B cell (primary cell): ENCODE results near the gene ZNF771. TPM values are rescaled to one million over a fixed set of nuclear protein-coding genes. Genes with fewer than 3 reads are reported as not detected.

Experiments
- ATAC-seq: fragments of 200-7000 bp; cut with Tn5 transposase; one replicate; pipeline ENCODE4 v1.10.0; 2021; ENCODE audit warnings: low read depth, mild to moderate bottlenecking, moderate number of reproducible peaks, moderate library complexity
- CTCF ChIA-PET: fragments of 350-600 bp; sonication (Branson Sonifier 250); formaldehyde crosslinking; loops from one replicate; lab custom pipeline; 2021; ENCODE audit warnings: antibody characterized with exemption, inconsistent platforms; lab: Charles Lee
- POLR2A ChIA-PET: fragments of 350-600 bp; sonication (Branson Sonifier 250); formaldehyde crosslinking; loops from one replicate; lab custom pipeline; 2021; ENCODE audit warnings: antibody characterized with exemption; lab: Charles Lee
- DNase-seq: peaks from one replicate; pipeline ENCODE4 v3.0.0; 2013
- H2AFZ ChIP-seq: 2 replicates; pipeline ENCODE4 v1.6.1; 2012; ENCODE audit warnings: mild to moderate bottlenecking, low read depth, low read length; ENCODE audit not compliant: insufficient read depth, poor library complexity, severe bottlenecking
- H3K27ac ChIP-seq, 2 donors: 1 replicate in 1 of 2; 2 replicates in 1 of 2; pipeline ENCODE4 v1.5.1; 2012 to 2013; ENCODE audit warnings: low read length in 2 of 2, mild to moderate bottlenecking in 2 of 2, moderate library complexity in 1 of 2
- H3K27me3 ChIP-seq, 4 experiments: fragments of 200-600 bp in 1 of 4; sonication (generic) in 1 of 4; replicated peaks in 1 of 4; 1 replicate in 2 of 4; 2 replicates in 2 of 4; pipeline versions ENCODE4 v1.6.1 to v1.7.0; 2013 to 2016; ENCODE audit warnings: low read length in 3 of 4, mild to moderate bottlenecking in 2 of 4, mixed read lengths in 1 of 4, moderate library complexity in 1 of 4; ENCODE audit not compliant: insufficient read depth in 4 of 4, control insufficient read depth in 3 of 4; ENCODE audit errors: control extremely low read depth in 1 of 4
- H3K36me3 ChIP-seq, 2 experiments: replicated peaks in 1 of 2; 1 replicate in 1 of 2; 2 replicates in 1 of 2; pipeline versions ENCODE4 v1.6.1 to v1.7.1; 2013; ENCODE audit warnings: low read length in 1 of 2; ENCODE audit not compliant: insufficient read depth in 2 of 2, control insufficient read depth in 1 of 2; ENCODE audit errors: control extremely low read depth in 1 of 2, extremely low read depth in 1 of 2
- H3K4me1 ChIP-seq, 2 donors: fragments of 200-600 bp in 1 of 2; sonication (generic) in 1 of 2; 1 replicate in 1 of 2; 2 replicates in 1 of 2; pipeline versions ENCODE4 v1.5.1 to v1.6.1; 2013 to 2017; ENCODE audit warnings: low read length in 2 of 2; ENCODE audit not compliant: control insufficient read depth in 2 of 2, insufficient read depth in 2 of 2
- H3K4me2 ChIP-seq: replicated peaks from 2 replicates; pipeline ENCODE3; 2012; ENCODE audit warnings: mild to moderate bottlenecking, low read depth, low read length; ENCODE audit not compliant: poor library complexity, severe bottlenecking
- H3K4me3 ChIP-seq, 5 experiments: fragments of 200-600 bp in 1 of 5; sonication (generic) in 1 of 5; 1 replicate in 3 of 5; 2 replicates in 2 of 5; pipeline versions ENCODE4 v1.5.1 to v1.7.0; 2011 to 2016; ENCODE audit warnings: low read length in 4 of 5, mild to moderate bottlenecking in 4 of 5, low read depth in 2 of 5, control low read depth in 1 of 5, moderate library complexity in 1 of 5; ENCODE audit not compliant: insufficient read depth in 1 of 5; ENCODE audit errors: control extremely low read depth in 1 of 5, extremely low read depth in 1 of 5
- H3K79me2 ChIP-seq: fragments of 200-600 bp; sonication (generic); one replicate; pipeline ENCODE4 v1.6.0; 2016; ENCODE audit warnings: low read length; ENCODE audit not compliant: control insufficient read depth, insufficient read depth
- H3K9ac ChIP-seq: fragments of 200-600 bp; sonication (generic); 2 replicates; pipeline ENCODE4 v1.6.1; 2017; ENCODE audit warnings: mild to moderate bottlenecking, low read length, moderate library complexity
- H3K9me3 ChIP-seq, 3 donors: one replicate each; pipeline versions ENCODE4 v1.6.1 to v1.7.1; 2013; ENCODE audit warnings: low read length in 2 of 3; ENCODE audit not compliant: control insufficient read depth in 2 of 3, insufficient read depth in 1 of 3; ENCODE audit errors: control extremely low read depth in 1 of 3
- H4K20me1 ChIP-seq: 2 replicates; pipeline ENCODE4 v1.6.0; 2012; ENCODE audit warnings: mild to moderate bottlenecking, low read length; ENCODE audit not compliant: insufficient read depth, control insufficient read depth, poor library complexity, severe bottlenecking
- H3K27ac Mint-ChIP-seq: one replicate; pipeline ENCODE4 v1.8.0; 2021; ENCODE audit warnings: mixed read lengths
- H3K27me3 Mint-ChIP-seq: one replicate; pipeline ENCODE4 v1.8.0; 2021; ENCODE audit warnings: mixed read lengths
- H3K4me1 Mint-ChIP-seq: one replicate; pipeline ENCODE4 v1.8.0; 2021; ENCODE audit warnings: mixed read lengths
- H3K4me3 Mint-ChIP-seq: one replicate; pipeline ENCODE4 v1.8.0; 2021; ENCODE audit warnings: mixed read lengths
- H3K9me3 Mint-ChIP-seq: one replicate; pipeline ENCODE4 v1.8.0; 2022; ENCODE audit warnings: mixed read lengths; ENCODE audit not compliant: insufficient read depth
- EZH2 ChIP-seq: IDR thresholded peaks from 2 replicates; pipeline ENCODE4 v1.6.1; 2012; ENCODE audit warnings: borderline replicate concordance, low read depth, mild to moderate bottlenecking, moderate library complexity, low read length; ENCODE audit not compliant: insufficient read depth, poor library complexity, severe bottlenecking
- WGBS: methylation state at CpG from one replicate; pipeline ENCODE4 v1.1.5; 2013; ENCODE audit warnings: missing lambda C conversion rate; ENCODE audit not compliant: insufficient coverage; 5-methylcytosine and 5-hydroxymethylcytosine counted together
- intact Hi-C: fragments of 100-400 bp; cut with micrococcal nuclease; formaldehyde crosslinking; loops from one replicate; pipeline ENCODE4 v1.10.0; 2022
- polyA plus RNA-seq: library from polyadenylated mRNA; depleted of rRNA; stranded (reverse); fragments of >200 nt; gene quantifications from 2 replicates; pipeline ENCODE4 v1.2.3, GENCODE V29; 2012
- total RNA-seq, 2 donors: library from RNA; stranded (reverse); fragments of 120-200 nt in 1 of 2; gene quantifications; 1 replicate in 1 of 2; 2 replicates in 1 of 2; pipeline versions ENCODE4 v1.2.3 to v1.2.4, GENCODE V29; 2013 to 2022
- TF ChIP-seq, protein P1 (sequence below): fragments of 200-600 bp; IDR thresholded peaks from one replicate; pipeline ENCODE4 v1.8.0; 2022; ENCODE audit warnings: antibody characterized with exemption, mild to moderate bottlenecking

ZNF771 gene
- total and polyA plus RNA-seq, 2 donors (not counting 1 experiment from before 2014, with no cell fraction given) = 4.1 to 6.6 TPM

DNA sequence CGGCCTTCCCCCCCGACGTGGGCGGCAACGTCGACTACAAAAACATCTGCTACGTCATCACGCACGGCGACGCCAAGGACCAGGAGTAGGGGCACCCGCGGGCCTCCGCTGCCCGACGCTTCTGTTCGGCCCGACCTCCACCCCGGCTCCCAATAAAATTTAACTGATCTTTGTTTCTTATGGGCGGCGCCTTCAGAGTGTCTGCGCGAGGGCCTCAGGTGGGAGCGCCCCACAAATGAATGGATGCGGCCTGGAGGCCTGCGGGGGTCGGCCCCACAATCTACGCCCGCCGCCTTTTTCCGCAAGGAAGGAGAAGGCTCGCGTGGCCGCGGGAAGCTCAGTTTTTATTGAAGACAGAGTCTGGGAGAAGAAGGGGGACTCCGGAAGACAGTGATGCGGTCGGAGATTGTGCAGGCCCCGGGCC is 29.6 kb upstream of the ZNF771 start:
- peak overlapping the region; percentile 100 for H3K27ac Mint-ChIP-seq
- TF ChIP-seq, protein P1, sequence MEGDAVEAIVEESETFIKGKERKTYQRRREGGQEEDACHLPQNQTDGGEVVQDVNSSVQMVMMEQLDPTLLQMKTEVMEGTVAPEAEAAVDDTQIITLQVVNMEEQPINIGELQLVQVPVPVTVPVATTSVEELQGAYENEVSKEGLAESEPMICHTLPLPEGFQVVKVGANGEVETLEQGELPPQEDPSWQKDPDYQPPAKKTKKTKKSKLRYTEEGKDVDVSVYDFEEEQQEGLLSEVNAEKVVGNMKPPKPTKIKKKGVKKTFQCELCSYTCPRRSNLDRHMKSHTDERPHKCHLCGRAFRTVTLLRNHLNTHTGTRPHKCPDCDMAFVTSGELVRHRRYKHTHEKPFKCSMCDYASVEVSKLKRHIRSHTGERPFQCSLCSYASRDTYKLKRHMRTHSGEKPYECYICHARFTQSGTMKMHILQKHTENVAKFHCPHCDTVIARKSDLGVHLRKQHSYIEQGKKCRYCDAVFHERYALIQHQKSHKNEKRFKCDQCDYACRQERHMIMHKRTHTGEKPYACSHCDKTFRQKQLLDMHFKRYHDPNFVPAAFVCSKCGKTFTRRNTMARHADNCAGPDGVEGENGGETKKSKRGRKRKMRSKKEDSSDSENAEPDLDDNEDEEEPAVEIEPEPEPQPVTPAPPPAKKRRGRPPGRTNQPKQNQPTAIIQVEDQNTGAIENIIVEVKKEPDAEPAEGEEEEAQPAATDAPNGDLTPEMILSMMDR = no peak
- no peak for TF ChIP-seq EZH2

More for the DNA sequence above, 29.6 kb upstream of the ZNF771 start:
- Histone ChIP-seq H3K9me3 (peaks cover 0 to 2% (median 0%) of the 10 kb centered on the region in 3 donors), H3K27me3 (no peaks in the 10 kb centered on the region), H3K4me3 (peak overlapping the region; percentile 6 to 87 (median 68)), H3K79me2 (peaks cover 42% of the 10 kb centered on the region), H2AFZ (peak overlapping the region; percentile 75), H3K4me1 (peaks cover 27 to 57% of the 10 kb centered on the region in 2 donors), H3K36me3 (peaks cover 0 to 2% of the 10 kb centered on the region in 2 experiments), H3K9ac (peak overlapping the region; percentile 99), H3K27ac (peak overlapping the region; percentile 97 to 100), H3K4me2 (peak overlapping the region; percentile 100), H4K20me1 (no peaks in the 10 kb centered on the region)
- ChIA-PET POLR2A (interaction anchor here (0.6 to 3.0 kb wide), 12 partner anchors 18 to 1854 kb away, joined by 3 to 11 read pairs (median 6); partner anchors contain the start of genes CORO1A, ZNF48 and ZNF771), CTCF (interaction anchor here (0.6 to 2.0 kb wide), 6 partner anchors 17 to 251 kb away, joined by 3 to 9 read pairs (median 4); partner anchors contain the start of genes ZNF48 and ZNF771)
- Mint-ChIP-seq H3K9me3 (no peaks in the 10 kb centered on the region), H3K27me3 (no peaks in the 10 kb centered on the region), H3K4me1 (peaks cover 49% of the 10 kb centered on the region), H3K4me3 (peak overlapping the region; percentile 94)
- DNase-seq (peak; percentile 94), ATAC-seq (peak; percentile 44)
- intact Hi-C loops = loop anchor here (1.0 to 10.0 kb wide), 11 partner anchors 8 to 1453 kb away; partner anchors contain the start of genes ALDOA, CD2BP2, FBRS and ITGAL
- WGBS = under 1% methylated on average over 39 of the region's 39 CpGs
